Hematopoietic multipotent progenitor cell treated with erythropoietin and hydrocortisone succinate and interleukin-3 and kit ligand, for 15 days (in vitro differentiated cells): ENCODE measurements around the gene KATNAL1.

ENCODE experiments used
- DNase-seq: peaks from one replicate; pipeline ENCODE4 v3.0.0-alpha.2; 2015; ENCODE audit warnings: low spot score

Gene KATNAL1

GRCh38 chr13:30307194-30307970 is at the start of gene KATNAL1:
Gene KATNAL1 (minus strand): TSS chr13:30307551. CDS start chr13:30283777, 23,774 bp downstream.
- DNase-seq, result peak; percentile 86

GRCh38 chr13:30355839-30356238 is 48.5 kb upstream of the KATNAL1 start:
- no peak for DNase-seq

GRCh38 chr13:30355384-30355699 is 48.0 kb upstream of the KATNAL1 start:
- DNase-seq, result no peak

GRCh38 chr13:30354493-30355383 is 47.4 kb upstream of the KATNAL1 start:
- no peak for DNase-seq

GRCh38 chr13:30353471-30354215 is 46.3 kb upstream of the KATNAL1 start:
- DNase-seq, result no peak

GRCh38 chr13:30353060-30353459 is 45.7 kb upstream of the KATNAL1 start:
- no peak for DNase-seq

GRCh38 chr13:30352121-30352520 is 44.8 kb upstream of the KATNAL1 start:
- DNase-seq, result no peak

- no peak for DNase-seq
These were observed 39.4 kb upstream of the KATNAL1 start for GRCh38 chr13:30346789-30347167.

- no peak for DNase-seq
These were observed 38.9 kb upstream of the KATNAL1 start for GRCh38 chr13:30346153-30346788.

- DNase-seq, result no peak
These were observed 38.2 kb upstream of the KATNAL1 start for GRCh38 chr13:30345426-30346100.

- DNase-seq, result no peak
These were observed 34.6 kb upstream of the KATNAL1 start for GRCh38 chr13:30341815-30342570.

- DNase-seq, result peak; percentile 15
These were observed 33.2 kb upstream of the KATNAL1 start for GRCh38 chr13:30340331-30341250.

GRCh38 chr13:30339738-30340330 is 32.5 kb upstream of the KATNAL1 start:
- no peak for DNase-seq

GRCh38 chr13:30338952-30339351 is 31.6 kb upstream of the KATNAL1 start:
- DNase-seq, result no peak

GRCh38 chr13:30338331-30338851 is 31.0 kb upstream of the KATNAL1 start:
- DNase-seq, result no peak

- DNase-seq, result no peak
These were observed 29.8 kb upstream of the KATNAL1 start for GRCh38 chr13:30337061-30337610.

GRCh38 chr13:30334663-30335386 is 27.5 kb upstream of the KATNAL1 start:
- peak; percentile 68 for DNase-seq

GRCh38 chr13:30333616-30334015 is 26.3 kb upstream of the KATNAL1 start:
- DNase-seq, result no peak
